ENCODE results near the gene FEN1.
A peak's percentile ranks its signal among the peaks of the same experiment; 100 is the strongest.

- TF ChIP-seq POLR2A (IDR thresholded peaks at IDR 0.05; ENCODE audit: extremely low read depth, insufficient read length) (no peak), MYC (IDR thresholded peaks at IDR 0.05; ENCODE audit: low read depth, low read length) (no peak), CTCF (IDR thresholded peaks at IDR 0.05; ENCODE audit: low read depth, low read length) (no peak), MAX (IDR thresholded peaks at IDR 0.05; ENCODE audit: low read depth, low read length) (peak; percentile 61)
Measured at GRCh38 chr11:61826930-61827570, 34.3 kb downstream of the FEN1 start.

Data from NB4 (cell line).